ENCODE measurements around the gene CADPS2.

CADPS2 gene

GRCh38 chr7:122311734-122312450 is 574.4 kb downstream of the CADPS2 start:
- no peak for TF ChIP-seq CTCF (IDR thresholded peaks at IDR 0.05)

- no peak for TF ChIP-seq CTCF (IDR thresholded peaks at IDR 0.05)
Measured at GRCh38 chr7:122311050-122311700, 575.1 kb downstream of the CADPS2 start.

- TF ChIP-seq CTCF (IDR thresholded peaks at IDR 0.05): no peak
Measured at GRCh38 chr7:122310119-122311021, 575.9 kb downstream of the CADPS2 start.

GRCh38 chr7:122309421-122309820 is 576.8 kb downstream of the CADPS2 start:
- no peak for TF ChIP-seq CTCF (IDR thresholded peaks at IDR 0.05)

- no peak for TF ChIP-seq CTCF (IDR thresholded peaks at IDR 0.05)
Measured at GRCh38 chr7:122307228-122307621, 579.0 kb downstream of the CADPS2 start.

- TF ChIP-seq CTCF (IDR thresholded peaks at IDR 0.05): no peak
Measured at GRCh38 chr7:122306320-122307227, 579.7 kb downstream of the CADPS2 start.
